ENCODE measurements around the gene TRAF5. TPM values are rescaled to one million over a fixed set of nuclear protein-coding genes. Genes with fewer than 3 reads are reported as not detected.

The TRAF5 gene
- total and polyA plus RNA-seq, 2 donors from 2014 or later: 4.8 to 22.1 TPM

GRCh38 chr1:211352465-211352864 is 25.8 kb downstream of the TRAF5 start:
- DNase-seq (no peak), FAIRE-seq (no peak)
- no peak overlapping the region for H3K27ac ChIP-seq (ENCODE audit: low read depth in 2 of 2, low read length in 2 of 2)
- TF ChIP-seq, protein P1, sequence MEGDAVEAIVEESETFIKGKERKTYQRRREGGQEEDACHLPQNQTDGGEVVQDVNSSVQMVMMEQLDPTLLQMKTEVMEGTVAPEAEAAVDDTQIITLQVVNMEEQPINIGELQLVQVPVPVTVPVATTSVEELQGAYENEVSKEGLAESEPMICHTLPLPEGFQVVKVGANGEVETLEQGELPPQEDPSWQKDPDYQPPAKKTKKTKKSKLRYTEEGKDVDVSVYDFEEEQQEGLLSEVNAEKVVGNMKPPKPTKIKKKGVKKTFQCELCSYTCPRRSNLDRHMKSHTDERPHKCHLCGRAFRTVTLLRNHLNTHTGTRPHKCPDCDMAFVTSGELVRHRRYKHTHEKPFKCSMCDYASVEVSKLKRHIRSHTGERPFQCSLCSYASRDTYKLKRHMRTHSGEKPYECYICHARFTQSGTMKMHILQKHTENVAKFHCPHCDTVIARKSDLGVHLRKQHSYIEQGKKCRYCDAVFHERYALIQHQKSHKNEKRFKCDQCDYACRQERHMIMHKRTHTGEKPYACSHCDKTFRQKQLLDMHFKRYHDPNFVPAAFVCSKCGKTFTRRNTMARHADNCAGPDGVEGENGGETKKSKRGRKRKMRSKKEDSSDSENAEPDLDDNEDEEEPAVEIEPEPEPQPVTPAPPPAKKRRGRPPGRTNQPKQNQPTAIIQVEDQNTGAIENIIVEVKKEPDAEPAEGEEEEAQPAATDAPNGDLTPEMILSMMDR (IDR thresholded peaks at IDR 0.05; ENCODE audit: borderline replicate concordance, extremely low read depth, insufficient read depth): no peak
- H3K9me3 ChIP-seq (ENCODE audit: control insufficient read depth in 2 of 3, insufficient read depth in 1 of 3, low read length in 3 of 3): peaks cover 0 to 2% (median 0%) of the 10 kb centered on the region in 3 donors
- no peaks in the 10 kb centered on the region for H3K36me3 ChIP-seq (ENCODE audit: control insufficient read depth in 2 of 3, insufficient read depth in 3 of 3, low read length in 3 of 3)
- no peaks in the 10 kb centered on the region for H3K27me3 ChIP-seq (ENCODE audit: control insufficient read depth, insufficient read depth, low read length)
- intact Hi-C loops (cut with DNase I): no loop called here
- H3K4me1 ChIP-seq (ENCODE audit: control insufficient read depth in 2 of 3, insufficient read depth in 2 of 3, low read depth in 1 of 3, low read length in 3 of 3): peaks cover 0 to under 1% (median 0%) of the 10 kb centered on the region in 3 donors
- H3K9ac ChIP-seq (ENCODE audit: low read length in 3 of 3): no peak overlapping the region
- H3K4me3 ChIP-seq (ENCODE audit: low read length in 3 of 3): no peak overlapping the region

- Histone ChIP-seq H3K36me3 (ENCODE audit: control insufficient read depth in 2 of 3, insufficient read depth in 3 of 3, low read length in 3 of 3) (no peaks in the 10 kb centered on the region), H3K4me3 (ENCODE audit: low read length in 3 of 3) (no peak overlapping the region), H3K27me3 (ENCODE audit: control insufficient read depth, insufficient read depth, low read length) (no peaks in the 10 kb centered on the region), H3K4me1 (ENCODE audit: control insufficient read depth in 2 of 3, insufficient read depth in 2 of 3, low read depth in 1 of 3, low read length in 3 of 3) (no peaks in the 10 kb centered on the region), H3K9ac (ENCODE audit: low read length in 3 of 3) (no peak overlapping the region), H3K27ac (ENCODE audit: low read depth in 2 of 2, low read length in 2 of 2) (no peak overlapping the region), H3K9me3 (ENCODE audit: control insufficient read depth in 2 of 3, insufficient read depth in 1 of 3, low read length in 3 of 3) (peaks cover 0 to 2% (median 0%) of the 10 kb centered on the region in 3 donors)
- FAIRE-seq (no peak), DNase-seq (no peak)
- TF ChIP-seq, protein P1 (IDR thresholded peaks at IDR 0.05; ENCODE audit: borderline replicate concordance, extremely low read depth, insufficient read depth): peak; percentile 32
- intact Hi-C loops (cut with DNase I): no loop called here
These were observed 26.4 kb downstream of the TRAF5 start for GRCh38 chr1:211352985-211353515.

GRCh38 chr1:211353562-211354212 is 27.1 kb downstream of the TRAF5 start:
- TF ChIP-seq, protein P1 (IDR thresholded peaks at IDR 0.05; ENCODE audit: borderline replicate concordance, extremely low read depth, insufficient read depth): no peak
- no peaks in the 10 kb centered on the region for H3K4me1 ChIP-seq (ENCODE audit: control insufficient read depth in 2 of 3, insufficient read depth in 2 of 3, low read depth in 1 of 3, low read length in 3 of 3)
- no peaks in the 10 kb centered on the region for H3K36me3 ChIP-seq (ENCODE audit: control insufficient read depth in 2 of 3, insufficient read depth in 3 of 3, low read length in 3 of 3)
- H3K27me3 ChIP-seq (ENCODE audit: control insufficient read depth, insufficient read depth, low read length): no peaks in the 10 kb centered on the region
- peaks cover 0 to 2% (median 0%) of the 10 kb centered on the region in 3 donors for H3K9me3 ChIP-seq (ENCODE audit: control insufficient read depth in 2 of 3, insufficient read depth in 1 of 3, low read length in 3 of 3)
- DNase-seq: no peak
- no peak overlapping the region for H3K4me3 ChIP-seq (ENCODE audit: low read length in 3 of 3)
- H3K27ac ChIP-seq (ENCODE audit: low read depth in 2 of 2, low read length in 2 of 2): no peak overlapping the region
- no peak for FAIRE-seq
- intact Hi-C loops (cut with DNase I): no loop called here
- H3K9ac ChIP-seq (ENCODE audit: low read length in 3 of 3): no peak overlapping the region

Data from kidney (tissue), 14 donors.